ENCODE results near the gene STXBP6. TPM values are rescaled to one million over a fixed set of nuclear protein-coding genes. Genes with fewer than 3 reads are reported as not detected.
A peak's percentile ranks its signal among the peaks of the same experiment; 100 is the strongest.

Gene STXBP6
- total and polyA plus RNA-seq, 2 of the 13 experiments (the other 11 are each of a cell fraction or from before 2014, with no cell fraction given) = 35.3 to 42.8 TPM

- TF ChIP-seq STAG1 (CRISPR knock-in tag; IDR thresholded peaks at IDR 0.05) (no peak), MTA1 (CRISPR knock-in tag; IDR thresholded peaks at IDR 0.05; ENCODE audit: borderline replicate concordance) (no peak), ZNF20 (CRISPR knock-in tag; IDR thresholded peaks at IDR 0.05) (no peak), ZHX2 (IDR thresholded peaks at IDR 0.05; ENCODE audit: low read depth) (no peak), ZHX2 (CRISPR knock-in tag; IDR thresholded peaks at IDR 0.05; ENCODE audit: borderline replicate concordance) (no peak), CREB3 (CRISPR knock-in tag; IDR thresholded peaks at IDR 0.05) (no peak), ZNF530 (CRISPR knock-in tag; IDR thresholded peaks at IDR 0.05; ENCODE audit: low read depth) (no peak), PCBP2 (optimal IDR thresholded peaks at IDR 0.05; ENCODE audit: low read depth, low read length, poor library complexity, severe bottlenecking) (no peak), TAF1 (CRISPR knock-in tag; IDR thresholded peaks at IDR 0.05) (no peak), CEBPZ (IDR thresholded peaks at IDR 0.05; ENCODE audit: low read length) (no peak), ZKSCAN1 (IDR thresholded peaks at IDR 0.05; ENCODE audit: low read length) (0 out of 2 replicates have a peak, but pooled peaks have one; percentile 2), ATF2 (CRISPR knock-in tag; IDR thresholded peaks at IDR 0.05) (no peak), ZNF761 (CRISPR knock-in tag; conservative IDR thresholded peaks at IDR 0.05) (no peak; the same call in 1 of the 2 replicates)
These were observed 563 bp upstream of the STXBP6 start (continued) for GRCh38 chr14:25050269-25051150.

Data from HepG2 (cell line).